IMR-90 (cell line): ENCODE data around the gene TRIM27. TPM values are rescaled to one million over a fixed set of nuclear protein-coding genes. Genes with fewer than 3 reads are reported as not detected.

Source experiments
- ATAC-seq: fragments of 200-7000 bp; cut with Tn5 transposase; 2 replicates; pipeline ENCODE4 v1.9.1; 2020; ENCODE audit warnings: low read depth, mild to moderate bottlenecking, moderate library complexity
- BruUV-seq: library from RNA; stranded (reverse); fragments of 400-500 nt; replicated peaks from 2 replicates; lab custom pipeline; 2021; lab: Mats Ljungman, UMichigan
- CTCF ChIA-PET: fragments of 300-600 bp; formaldehyde crosslinking; extraction: SDS; loops from one replicate; lab custom pipeline; 2021; ENCODE audit warnings: antibody characterized with exemption; lab: Yijun Ruan, JAX
- POLR2A ChIA-PET: fragments of 300-600 bp; sonication (Branson Sonifier 250); formaldehyde crosslinking; loops from one replicate; lab custom pipeline; 2022; ENCODE audit warnings: antibody characterized with exemption; ENCODE audit not compliant: unreplicated experiment; lab: Charles Lee
- DNase-seq: peaks from one replicate; pipeline ENCODE4 v3.0.0; 2013
- H2AFZ ChIP-seq: replicated peaks from 2 replicates; pipeline ENCODE3; 2013; ENCODE audit warnings: low read length, mild to moderate bottlenecking; ENCODE audit not compliant: poor library complexity
- H2AK5ac ChIP-seq: 2 replicates; pipeline ENCODE4 v1.6.1; 2013; ENCODE audit warnings: low read depth, low read length, inconsistent platforms
- H2AK9ac ChIP-seq: replicated peaks from 2 replicates; pipeline ENCODE3; 2013; ENCODE audit warnings: mild to moderate bottlenecking, low read depth, low read length, moderate library complexity; ENCODE audit not compliant: poor library complexity
- H2BK120ac ChIP-seq: 2 replicates; pipeline ENCODE4 v1.6.1; 2013; ENCODE audit warnings: low read depth, low read length, inconsistent platforms
- H2BK15ac ChIP-seq: 3 replicates; pipeline ENCODE4 v1.6.1; 2013; ENCODE audit warnings: low read depth, low read length, inconsistent platforms
- H2BK20ac ChIP-seq: 2 replicates; pipeline ENCODE4 v1.6.1; 2013; ENCODE audit warnings: low read depth, mild to moderate bottlenecking, inconsistent platforms, low read length, moderate library complexity
- H2BK5ac ChIP-seq: 2 replicates; pipeline ENCODE4 v1.6.1; 2013; ENCODE audit warnings: mild to moderate bottlenecking, low read depth, low read length, inconsistent platforms; ENCODE audit not compliant: poor library complexity, severe bottlenecking
- H3K14ac ChIP-seq: replicated peaks from 2 replicates; pipeline ENCODE4 v1.6.1; 2013; ENCODE audit warnings: low read depth, low read length, inconsistent platforms
- H3K18ac ChIP-seq: 2 replicates; pipeline ENCODE4 v1.6.1; 2013; ENCODE audit warnings: low read depth, low read length, control low read depth
- H3K23ac ChIP-seq: 2 replicates; pipeline ENCODE4 v1.6.1; 2013; ENCODE audit warnings: low read depth, low read length, inconsistent platforms
- H3K27ac ChIP-seq: 2 replicates; pipeline ENCODE4 v1.5.1; 2013; ENCODE audit warnings: mild to moderate bottlenecking, control low read depth, low read length; ENCODE audit not compliant: insufficient read depth
- H3K27me3 ChIP-seq: 2 replicates; pipeline ENCODE4 v1.6.1; 2013; ENCODE audit warnings: low read length; ENCODE audit not compliant: control insufficient read depth, insufficient read depth
- H3K36me3 ChIP-seq: 2 replicates; pipeline ENCODE4 v1.6.1; 2013; ENCODE audit warnings: low read length, mixed read lengths; ENCODE audit not compliant: control insufficient read depth, insufficient read depth
- H3K4ac ChIP-seq: 2 replicates; pipeline ENCODE4 v1.6.1; 2013; ENCODE audit warnings: low read depth, low read length, inconsistent platforms
- H3K4me1 ChIP-seq: 2 replicates; pipeline ENCODE4 v1.6.1; 2013; ENCODE audit warnings: low read length, mixed read lengths; ENCODE audit not compliant: control insufficient read depth, insufficient read depth
- H3K4me2 ChIP-seq: 2 replicates; pipeline ENCODE4 v1.6.1; 2013; ENCODE audit warnings: low read depth, mild to moderate bottlenecking, control low read depth, low read length, moderate library complexity
- H3K4me3 ChIP-seq: 2 replicates; pipeline ENCODE4 v1.5.1; 2013; ENCODE audit warnings: low read depth, mild to moderate bottlenecking, control low read depth, low read length, moderate library complexity; ENCODE audit not compliant: insufficient read depth
- H3K56ac ChIP-seq: 2 replicates; pipeline ENCODE4 v1.6.1; 2013; ENCODE audit warnings: low read length, inconsistent platforms; ENCODE audit not compliant: insufficient read depth; ENCODE audit errors: extremely low read depth
- H3K79me1 ChIP-seq, 2 experiments: 2 replicates each; pipeline ENCODE4 v1.6.1; 2013; ENCODE audit warnings: low read length in 2 of 2, inconsistent platforms in 1 of 2, low read depth in 1 of 2
- H3K9ac ChIP-seq: 2 replicates; pipeline ENCODE4 v1.6.1; 2013; ENCODE audit warnings: low read depth, low read length, control low read depth
- H3K9me1 ChIP-seq: 2 replicates; pipeline ENCODE4 v1.6.1; 2013; ENCODE audit warnings: low read length, inconsistent platforms; ENCODE audit not compliant: insufficient read depth
- H3K9me3 ChIP-seq: 2 replicates; pipeline ENCODE4 v1.6.1; 2013; ENCODE audit warnings: low read length; ENCODE audit not compliant: control insufficient read depth, insufficient read depth
- H4K20me1 ChIP-seq: 2 replicates; pipeline ENCODE4 v1.6.1; 2013; ENCODE audit warnings: low read length, inconsistent platforms; ENCODE audit not compliant: insufficient read depth
- H4K5ac ChIP-seq: 2 replicates; pipeline ENCODE4 v1.6.1; 2013; ENCODE audit warnings: mild to moderate bottlenecking, low read depth, low read length, control low read depth
- H4K8ac ChIP-seq, 2 experiments: 2 replicates each; pipeline ENCODE4 v1.6.1; 2013; ENCODE audit warnings: low read depth in 2 of 2, low read length in 2 of 2, control low read depth in 1 of 2, inconsistent platforms in 1 of 2
- H4K91ac ChIP-seq: 2 replicates; pipeline ENCODE4 v1.6.1; 2013; ENCODE audit warnings: low read depth, low read length, inconsistent platforms; ENCODE audit not compliant: insufficient read depth
- BHLHE40 ChIP-seq: fragments of 150-350 bp; IDR thresholded peaks from 2 replicates; pipeline ENCODE4 v1.6.1; 2016; ENCODE audit warnings: mild to moderate bottlenecking, low read depth, low read length
- CEBPB ChIP-seq: IDR thresholded peaks from 2 replicates; pipeline ENCODE4 v1.6.1; 2012; ENCODE audit warnings: low read depth, low read length, improper control_type of control experiment
- CHD1 ChIP-seq: IDR thresholded peaks from 2 replicates; pipeline ENCODE4 v1.6.1; 2012; ENCODE audit warnings: low read depth, low read length, improper control_type of control experiment
- CTCF ChIP-seq: conservative IDR thresholded peaks from 2 replicates; pipeline ENCODE4 v1.5.1; 2012; ENCODE audit warnings: mild to moderate bottlenecking, low read depth, low read length, improper control_type of control experiment
- ELK1 ChIP-seq: fragments of 150-350 bp; IDR thresholded peaks from 2 replicates; pipeline ENCODE4 v1.6.1; 2016; ENCODE audit warnings: low read depth, mild to moderate bottlenecking, low read length, moderate library complexity, borderline replicate concordance
- FOS ChIP-seq: fragments of 150-350 bp; IDR thresholded peaks from 2 replicates; pipeline ENCODE4 v1.6.1; 2016; ENCODE audit warnings: low read depth, low read length
- MAFK ChIP-seq: IDR thresholded peaks from 2 replicates; pipeline ENCODE4 v1.6.1; 2012; ENCODE audit warnings: low read depth, low read length, improper control_type of control experiment
- MAZ ChIP-seq: IDR thresholded peaks from 2 replicates; pipeline ENCODE4 v1.6.1; 2012; ENCODE audit warnings: low read depth, mild to moderate bottlenecking, low read length, improper control_type of control experiment, moderate library complexity, borderline replicate concordance
- MXI1 ChIP-seq: IDR thresholded peaks from 2 replicates; pipeline ENCODE4 v1.6.1; 2012; ENCODE audit warnings: low read depth, mild to moderate bottlenecking, low read length, moderate library complexity, borderline replicate concordance
- NFE2L2 ChIP-seq: fragments of 150-350 bp; IDR thresholded peaks from 2 replicates; pipeline ENCODE4 v1.6.1; 2016; ENCODE audit warnings: low read depth, mild to moderate bottlenecking, low read length
- POLR2A ChIP-seq: IDR thresholded peaks from 2 replicates; pipeline ENCODE4 v1.6.1; 2012; ENCODE audit warnings: mild to moderate bottlenecking, low read depth, low read length
- RAD21 ChIP-seq: IDR thresholded peaks from 2 replicates; pipeline ENCODE4 v1.6.1; 2012; ENCODE audit warnings: low read length, improper control_type of control experiment
- RCOR1 ChIP-seq: IDR thresholded peaks from 2 replicates; pipeline ENCODE4 v1.6.1; 2012; ENCODE audit warnings: mild to moderate bottlenecking, low read length, improper control_type of control experiment; ENCODE audit not compliant: insufficient replicate concordance
- RFX5 ChIP-seq: IDR thresholded peaks from 2 replicates; pipeline ENCODE4 v1.8.0; 2012; ENCODE audit warnings: low read depth, mild to moderate bottlenecking, low read length, moderate library complexity
- SMC3 ChIP-seq: fragments of 150-350 bp; IDR thresholded peaks from 2 replicates; pipeline ENCODE4 v1.6.1; 2016; ENCODE audit warnings: low read depth, mild to moderate bottlenecking, antibody characterized with exemption, low read length, moderate library complexity
- USF2 ChIP-seq: fragments of 150-350 bp; IDR thresholded peaks from 2 replicates; pipeline ENCODE4 v1.6.1; 2017; ENCODE audit warnings: mild to moderate bottlenecking, antibody characterized with exemption, low read length, low read depth
- WGBS, 2 experiments: methylation state at CpG; one replicate each; pipeline versions ENCODE4 v1.1.5 to v1.1.7; 2013; ENCODE audit warnings: missing lambda C conversion rate in 2 of 2; ENCODE audit not compliant: insufficient read length in 1 of 2; ENCODE audit errors: extremely low coverage in 2 of 2; 5-methylcytosine and 5-hydroxymethylcytosine counted together
- dilution Hi-C: fragments of 300-500 bp; cut with HindIII; formaldehyde crosslinking; loops from one replicate; pipeline ENCODE4 v1.14.3; 2018; ENCODE audit warnings: low sequenced_read_pairs; ENCODE audit not compliant: unreplicated experiment
- in situ Hi-C: fragments of 300-500 bp; cut with MboI; formaldehyde crosslinking; loops from 3 replicates; pipeline ENCODE4 v1.14.3; 2019; ENCODE audit warnings: low sequenced_read_pairs, inconsistent platforms, mixed read lengths
- intact Hi-C: fragments of 100-400 bp; cut with micrococcal nuclease; formaldehyde crosslinking; loops from 2 replicates; pipeline ENCODE4 v1.10.0; 2022
- polyA plus RNA-seq, 3 experiments: library from polyadenylated mRNA; depleted of rRNA; stranded (reverse); fragments of >200 nt; gene quantifications; 2 replicates each; pipeline ENCODE4 v1.2.3, GENCODE V29; 2012; ENCODE audit warnings: low replicate concordance in 1 of 3
- total RNA-seq: library from RNA; depleted of rRNA; stranded (reverse); fragments of >200 nt; gene quantifications from 2 replicates; pipeline ENCODE4 v1.2.3, GENCODE V29; 2012

TRIM27 gene
- total and polyA plus RNA-seq, 2 of the 4 experiments (the other 2 are of a cell fraction) = 44.4 to 48.0 TPM

- H3K79me1 ChIP-seq = no peaks in the 10 kb centered on the region
- BruUV-seq = no TSS peak
- H4K91ac ChIP-seq = no peak overlapping the region
- TF ChIP-seq USF2 (no peak), CTCF (no peak), MAFK (no peak), NFE2L2 (no peak), RAD21 (no peak), RCOR1 (no peak), POLR2A (no peak), SMC3 (no peak), FOS (no peak), CHD1 (no peak), RFX5 (no peak), MAZ (no peak), CEBPB (no peak), BHLHE40 (no peak), ELK1 (no peak), MXI1 (no peak)
- no peak overlapping the region for H3K4me3 ChIP-seq
- no peak overlapping the region for H3K9ac ChIP-seq
- H4K20me1 ChIP-seq = no peaks in the 10 kb centered on the region
- no peak overlapping the region for H2AK5ac ChIP-seq
- H3K56ac ChIP-seq = no peak overlapping the region
- H3K9me1 ChIP-seq = no peaks in the 10 kb centered on the region
- no peak overlapping the region for H3K27ac ChIP-seq
- H2BK120ac ChIP-seq = no peak overlapping the region
- H3K18ac ChIP-seq = no peak overlapping the region
- H3K4ac ChIP-seq = no peak overlapping the region
- no peak overlapping the region for H2AK9ac ChIP-seq
- H3K14ac ChIP-seq = no peak overlapping the region
- CTCF ChIA-PET = no interaction called here
- no peaks in the 10 kb centered on the region for H3K36me3 ChIP-seq
- H3K4me1 ChIP-seq = no peaks in the 10 kb centered on the region
- H4K8ac ChIP-seq = no peak overlapping the region
- dilution Hi-C loops (no loop called here), intact Hi-C loops (loop anchor here (5.0 kb wide), 2 partner anchors 47 to 98 kb away; no protein-coding TSS in a partner anchor), in situ Hi-C loops (no loop called here)
- ATAC-seq = no peak
- WGBS, 2 experiments = no CpG with 5 or more reads among the region's 18 CpGs
- no peak overlapping the region for H2BK20ac ChIP-seq
- DNase-seq = no peak
- no peak overlapping the region for H3K4me2 ChIP-seq
- no peaks in the 10 kb centered on the region for H3K27me3 ChIP-seq
- H3K23ac ChIP-seq = no peak overlapping the region
- H4K5ac ChIP-seq = no peak overlapping the region
- POLR2A ChIA-PET = no interaction called here
- no peak overlapping the region for H2AFZ ChIP-seq
- H2BK5ac ChIP-seq = no peak overlapping the region
- H2BK15ac ChIP-seq = no peak overlapping the region
- no peaks in the 10 kb centered on the region for H3K9me3 ChIP-seq
Observed at GRCh38 chr6:28884423-28885131, 39.2 kb downstream of the TRIM27 start.
